ENCODE data around the gene DAP. TPM values are rescaled to one million over a fixed set of nuclear protein-coding genes. Genes with fewer than 3 reads are reported as not detected.

The DAP gene
- total and polyA plus RNA-seq, 2 of the 4 experiments (the other 2 are of a cell fraction) = 49.6 to 189 TPM

- Histone ChIP-seq H4K91ac (ENCODE audit: insufficient read depth, low read depth, low read length) (no peak overlapping the region), H3K23ac (ENCODE audit: low read depth, low read length) (no peak overlapping the region), H2BK120ac (ENCODE audit: low read depth, low read length) (no peak overlapping the region), H3K36me3 (ENCODE audit: control insufficient read depth, insufficient read depth, low read length) (peaks cover 7% of the 10 kb centered on the region; the same call in 1 of the 2 replicates), H2BK5ac (ENCODE audit: low read depth, low read length, poor library complexity, severe bottlenecking) (no peak overlapping the region), H3K4me2 (ENCODE audit: low read depth, low read length) (no peak overlapping the region), H3K18ac (ENCODE audit: low read depth, low read length) (no peak overlapping the region), H3K9me3 (ENCODE audit: control insufficient read depth, insufficient read depth, low read length) (no peaks in the 10 kb centered on the region), H3K4ac (ENCODE audit: low read depth, low read length) (no peak overlapping the region), H3K4me1 (ENCODE audit: control insufficient read depth, insufficient read depth, low read length) (peaks cover 9% of the 10 kb centered on the region), H3K27me3 (ENCODE audit: control insufficient read depth, insufficient read depth, low read length) (no peaks in the 10 kb centered on the region), H4K8ac (ENCODE audit: low read depth in 2 of 2, low read length in 2 of 2) (no peak overlapping the region), H2BK20ac (ENCODE audit: low read depth, low read length) (no peak overlapping the region), H2BK15ac (ENCODE audit: low read depth, low read length) (no peak overlapping the region), H3K27ac (ENCODE audit: insufficient read depth, low read length) (no peak overlapping the region), H3K4me3 (ENCODE audit: insufficient read depth, low read depth, low read length) (no peak overlapping the region), H3K9ac (ENCODE audit: low read depth, low read length) (no peak overlapping the region), H3K56ac (ENCODE audit: extremely low read depth, insufficient read depth, low read length) (no peak overlapping the region), H4K5ac (ENCODE audit: low read depth, low read length) (no peak overlapping the region), H4K20me1 (ENCODE audit: insufficient read depth, low read length) (peaks cover 25% of the 10 kb centered on the region), H3K9me1 (ENCODE audit: insufficient read depth, low read length) (peaks cover 4% of the 10 kb centered on the region), H2AFZ (replicated peaks; ENCODE audit: low read length, poor library complexity) (no peak overlapping the region), H2AK5ac (ENCODE audit: low read depth, low read length) (no peak overlapping the region), H3K14ac (replicated peaks; ENCODE audit: low read depth, low read length) (no peak overlapping the region), H3K79me1 (ENCODE audit: low read depth in 1 of 2, low read length in 2 of 2) (peaks cover 11 to 68% of the 10 kb centered on the region in 2 experiments), H2AK9ac (replicated peaks; ENCODE audit: low read depth, low read length, poor library complexity) (no peak overlapping the region)
- TF ChIP-seq CHD1 (IDR thresholded peaks at IDR 0.05; ENCODE audit: low read depth, low read length) = no peak
- TF ChIP-seq NFE2L2 (IDR thresholded peaks at IDR 0.05; ENCODE audit: low read depth, low read length) = no peak
- no peak for TF ChIP-seq ELK1 (IDR thresholded peaks at IDR 0.05; ENCODE audit: borderline replicate concordance, low read depth, low read length)
- no peak for TF ChIP-seq MXI1 (IDR thresholded peaks at IDR 0.05; ENCODE audit: borderline replicate concordance, low read depth, low read length)
- TF ChIP-seq CTCF (conservative IDR thresholded peaks at IDR 0.05; ENCODE audit: low read depth, low read length) = no peak
- no peak for TF ChIP-seq CEBPB (IDR thresholded peaks at IDR 0.05; ENCODE audit: low read depth, low read length)
- no peak for TF ChIP-seq BHLHE40 (IDR thresholded peaks at IDR 0.05; ENCODE audit: low read depth, low read length)
- TF ChIP-seq USF2 (IDR thresholded peaks at IDR 0.05; ENCODE audit: low read depth, low read length) = no peak
- no peak for TF ChIP-seq FOS (IDR thresholded peaks at IDR 0.05; ENCODE audit: low read depth, low read length)
- no peak for TF ChIP-seq SMC3 (IDR thresholded peaks at IDR 0.05; ENCODE audit: low read depth, low read length)
- TF ChIP-seq MAFK (IDR thresholded peaks at IDR 0.05; ENCODE audit: low read depth, low read length) = no peak
- no peak for TF ChIP-seq POLR2A (IDR thresholded peaks at IDR 0.05; ENCODE audit: low read depth, low read length)
- no peak for TF ChIP-seq RCOR1 (IDR thresholded peaks at IDR 0.05; ENCODE audit: insufficient replicate concordance, low read length)
- TF ChIP-seq MAZ (IDR thresholded peaks at IDR 0.05; ENCODE audit: borderline replicate concordance, low read depth, low read length) = no peak
- no peak for TF ChIP-seq RAD21 (IDR thresholded peaks at IDR 0.05; ENCODE audit: low read length)
- TF ChIP-seq RFX5 (IDR thresholded peaks at IDR 0.05; ENCODE audit: low read depth, low read length) = no peak
- 94% methylated on average over 2 of the region's 5 CpGs; no CpG with 5 or more reads in 1 of the 2 experiments for WGBS, 2 experiments (ENCODE audit: extremely low coverage in 2 of 2, insufficient read length in 1 of 2)
- ChIA-PET CTCF (interaction anchor here (3.0 kb wide), 1 partner anchor 176 kb away, joined by 34 read pairs; no protein-coding TSS in a partner anchor), POLR2A (ENCODE audit: unreplicated experiment) (no interaction called here)
- ATAC-seq (ENCODE audit: low read depth) (no peak), DNase-seq (no peak)
- no TSS peak for BruUV-seq (replicated peaks)
- in situ Hi-C loops (cut with MboI; ENCODE audit: low sequenced_read_pairs) = loop anchor here (5.0 kb wide), 1 partner anchor 177 kb away; no protein-coding TSS in a partner anchor
- dilution Hi-C loops (cut with HindIII; ENCODE audit: low sequenced_read_pairs, unreplicated experiment) = no loop called here
- intact Hi-C loops (cut with micrococcal nuclease) = no loop called here
These were observed 131.4 kb downstream of the DAP start for GRCh38 chr5:10629682-10630081.
